IMR-90 (cell line): ENCODE measurements around the gene FYCO1.

ENCODE experiments used
- CEBPB ChIP-seq: IDR thresholded peaks from 2 replicates; pipeline ENCODE4 v1.6.1; 2012; ENCODE audit warnings: low read depth, low read length, improper control_type of control experiment
- FOS ChIP-seq: fragments of 150-350 bp; IDR thresholded peaks from 2 replicates; pipeline ENCODE4 v1.6.1; 2016; ENCODE audit warnings: low read depth, low read length
- MAFK ChIP-seq: IDR thresholded peaks from 2 replicates; pipeline ENCODE4 v1.6.1; 2012; ENCODE audit warnings: low read depth, low read length, improper control_type of control experiment
- TF ChIP-seq, protein P1 (sequence below): conservative IDR thresholded peaks from 2 replicates; pipeline ENCODE4 v1.5.1; 2012; ENCODE audit warnings: mild to moderate bottlenecking, low read depth, low read length, improper control_type of control experiment
- TF ChIP-seq, protein P2 (sequence below): fragments of 150-350 bp; IDR thresholded peaks from 2 replicates; pipeline ENCODE4 v1.6.1; 2016; ENCODE audit warnings: low read depth, mild to moderate bottlenecking, low read length, moderate library complexity, borderline replicate concordance

DNA sequence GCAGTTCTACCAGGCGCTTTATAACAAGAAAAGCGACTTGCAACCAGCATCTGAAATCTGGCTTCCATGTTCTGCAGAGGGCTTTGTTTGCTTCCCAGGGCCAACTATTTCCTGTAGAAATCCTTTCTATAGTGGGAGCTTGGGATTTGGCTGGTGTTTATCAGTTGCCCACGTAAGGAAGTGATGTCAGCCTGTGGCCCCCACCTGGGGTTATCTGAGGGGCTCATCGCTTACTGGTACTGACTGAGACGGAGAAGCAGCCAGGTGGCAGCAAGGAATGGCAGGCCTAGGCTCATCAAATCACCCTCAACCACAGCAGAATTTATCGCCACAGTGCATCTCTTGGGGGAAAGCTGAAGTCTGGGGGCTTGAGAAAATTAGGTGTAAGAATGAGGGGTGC is 123.8 kb downstream of the FYCO1 start:
- TF ChIP-seq, protein P1, sequence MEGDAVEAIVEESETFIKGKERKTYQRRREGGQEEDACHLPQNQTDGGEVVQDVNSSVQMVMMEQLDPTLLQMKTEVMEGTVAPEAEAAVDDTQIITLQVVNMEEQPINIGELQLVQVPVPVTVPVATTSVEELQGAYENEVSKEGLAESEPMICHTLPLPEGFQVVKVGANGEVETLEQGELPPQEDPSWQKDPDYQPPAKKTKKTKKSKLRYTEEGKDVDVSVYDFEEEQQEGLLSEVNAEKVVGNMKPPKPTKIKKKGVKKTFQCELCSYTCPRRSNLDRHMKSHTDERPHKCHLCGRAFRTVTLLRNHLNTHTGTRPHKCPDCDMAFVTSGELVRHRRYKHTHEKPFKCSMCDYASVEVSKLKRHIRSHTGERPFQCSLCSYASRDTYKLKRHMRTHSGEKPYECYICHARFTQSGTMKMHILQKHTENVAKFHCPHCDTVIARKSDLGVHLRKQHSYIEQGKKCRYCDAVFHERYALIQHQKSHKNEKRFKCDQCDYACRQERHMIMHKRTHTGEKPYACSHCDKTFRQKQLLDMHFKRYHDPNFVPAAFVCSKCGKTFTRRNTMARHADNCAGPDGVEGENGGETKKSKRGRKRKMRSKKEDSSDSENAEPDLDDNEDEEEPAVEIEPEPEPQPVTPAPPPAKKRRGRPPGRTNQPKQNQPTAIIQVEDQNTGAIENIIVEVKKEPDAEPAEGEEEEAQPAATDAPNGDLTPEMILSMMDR, result no peak
- TF ChIP-seq, protein P2, sequence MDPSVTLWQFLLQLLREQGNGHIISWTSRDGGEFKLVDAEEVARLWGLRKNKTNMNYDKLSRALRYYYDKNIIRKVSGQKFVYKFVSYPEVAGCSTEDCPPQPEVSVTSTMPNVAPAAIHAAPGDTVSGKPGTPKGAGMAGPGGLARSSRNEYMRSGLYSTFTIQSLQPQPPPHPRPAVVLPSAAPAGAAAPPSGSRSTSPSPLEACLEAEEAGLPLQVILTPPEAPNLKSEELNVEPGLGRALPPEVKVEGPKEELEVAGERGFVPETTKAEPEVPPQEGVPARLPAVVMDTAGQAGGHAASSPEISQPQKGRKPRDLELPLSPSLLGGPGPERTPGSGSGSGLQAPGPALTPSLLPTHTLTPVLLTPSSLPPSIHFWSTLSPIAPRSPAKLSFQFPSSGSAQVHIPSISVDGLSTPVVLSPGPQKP, result no peak
- no peak for TF ChIP-seq CEBPB
- no peak for TF ChIP-seq FOS
- TF ChIP-seq MAFK, result no peak
